Heart left ventricle (tissue), 13 donors: ENCODE results near the gene ACSL6.

Experiments
- CTCF ChIP-seq, 12 donors: fragments of 200-600 bp; sonication (generic) in 4 of 12; IDR thresholded peaks; one replicate each; pipeline versions ENCODE4 v1.5.0 to v1.8.0; 2018 to 2022; ENCODE audit warnings: antibody characterized with exemption in 12 of 12, mild to moderate bottlenecking in 5 of 12
- POLR2A ChIP-seq, 2 donors: fragments of 450-650 bp; IDR thresholded peaks; one replicate each; pipeline ENCODE4 v1.6.1; 2017; ENCODE audit warnings: antibody characterized with exemption in 2 of 2, mild to moderate bottlenecking in 2 of 2, moderate library complexity in 2 of 2
- donor health status: ischemic (EF 13 %, LVEDD 7.1; RV severe dilation, severe dysfunction).
- donor health status: DM: no; HTN: yes; CAD: no.
- donor health status: DM: no; HTN: no; CAD: no.
- donor health status: ischemic (EF 25% LVEDD 6.9; RV normal size, moderate dysfunction).
- donor health status: ischemic (EF 25% LVEDD 5.7; RV mildly dilated, moderate dysfunction).
- donor health status: ischemic (EF 35%, LVEDD 5.7; RV mildly dilated, moderate dysfunction).
- donor health status: nonischemic (EF 11% LVEDD 7.7; RV severe dilation, severe dysfunction).
- donor health status: DM: yes; HTN: yes; CAD: no.
- donor health status: PGD.
- donor health status: ischemic (EF 29% LVEDD 5.4; RV normal size, mild dysfunction).
- donor health status: nonischemic (EF 23%, LVEDD 6.1; RV moderate dilation, normal function).

GRCh38 chr5:131959136-131959535 is 52.3 kb downstream of the ACSL6 start:
- TF ChIP-seq CTCF (IDR thresholded peaks at IDR 0.05): no peak
- no peak for TF ChIP-seq POLR2A (IDR thresholded peaks at IDR 0.05)
